ENCODE measurements around the gene RFXANK. TPM values are rescaled to one million over a fixed set of nuclear protein-coding genes. Genes with fewer than 3 reads are reported as not detected.

Gene RFXANK
- polyA plus RNA-seq, 1 donor = 62.1 TPM

DNA sequence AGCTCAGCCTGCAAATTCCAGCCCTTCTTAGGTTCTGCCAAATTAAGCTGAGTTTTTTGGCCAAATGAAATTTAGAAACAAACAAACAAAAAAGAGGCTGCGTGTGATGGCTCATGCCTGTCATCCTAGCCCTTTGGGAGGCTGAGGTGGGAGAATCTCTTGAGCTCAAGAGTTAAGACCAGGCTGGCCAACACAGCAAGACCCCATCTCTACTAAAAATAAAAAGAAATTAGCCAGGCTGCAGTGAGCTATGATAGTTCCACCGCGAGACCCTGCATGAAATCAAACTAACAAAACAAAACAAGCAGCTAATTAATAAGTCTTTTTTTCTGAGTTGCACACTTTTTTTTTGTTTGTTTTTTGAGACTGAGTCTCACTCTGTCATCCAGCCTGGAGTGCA, 37.6 kb downstream of the RFXANK start:
- DNase-seq = no peak

DNA sequence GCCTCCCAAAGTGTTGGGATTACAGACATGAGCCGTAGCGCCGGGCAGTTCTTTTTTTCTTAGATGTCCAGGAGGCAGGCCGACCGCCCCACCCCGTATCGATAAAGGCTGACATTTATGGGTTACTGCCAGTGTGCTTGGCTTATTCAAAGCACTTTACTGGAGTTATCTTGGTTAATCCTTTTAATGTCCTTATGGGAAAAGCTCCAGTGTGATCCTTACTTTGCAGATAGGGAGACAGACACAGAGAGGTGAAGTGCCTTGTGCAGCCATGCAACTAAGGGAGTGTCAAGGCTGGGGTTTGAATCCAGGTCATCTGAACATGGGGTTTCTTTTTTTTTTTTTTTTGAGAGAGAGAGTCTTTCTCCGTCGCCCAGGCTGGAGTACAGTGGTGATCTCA, 38.9 kb downstream of the RFXANK start:
- DNase-seq = no peak

DNA sequence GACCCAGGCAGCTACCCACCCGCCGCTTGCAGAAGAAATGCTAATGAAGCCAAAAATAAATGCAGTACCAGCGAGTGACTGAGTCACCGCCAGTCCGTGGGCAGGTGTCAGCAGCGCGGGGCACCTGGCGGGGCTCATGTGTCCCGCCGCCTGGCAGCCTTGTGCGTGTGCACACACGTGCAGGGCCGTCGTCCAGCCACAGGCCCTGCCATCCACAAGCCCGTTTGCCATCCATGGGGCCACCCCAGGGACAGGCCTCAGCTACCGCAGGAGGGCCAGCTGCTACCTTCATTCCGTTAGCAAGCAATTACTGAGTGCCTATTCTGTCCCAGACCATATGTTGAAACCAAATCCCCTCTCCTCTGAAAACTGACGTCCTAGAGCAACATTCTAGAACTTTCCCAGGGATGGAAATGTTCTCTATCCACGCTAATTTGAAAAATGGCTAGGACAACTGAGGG, 40.2 kb downstream of the RFXANK start:
- no peak for DNase-seq

DNA sequence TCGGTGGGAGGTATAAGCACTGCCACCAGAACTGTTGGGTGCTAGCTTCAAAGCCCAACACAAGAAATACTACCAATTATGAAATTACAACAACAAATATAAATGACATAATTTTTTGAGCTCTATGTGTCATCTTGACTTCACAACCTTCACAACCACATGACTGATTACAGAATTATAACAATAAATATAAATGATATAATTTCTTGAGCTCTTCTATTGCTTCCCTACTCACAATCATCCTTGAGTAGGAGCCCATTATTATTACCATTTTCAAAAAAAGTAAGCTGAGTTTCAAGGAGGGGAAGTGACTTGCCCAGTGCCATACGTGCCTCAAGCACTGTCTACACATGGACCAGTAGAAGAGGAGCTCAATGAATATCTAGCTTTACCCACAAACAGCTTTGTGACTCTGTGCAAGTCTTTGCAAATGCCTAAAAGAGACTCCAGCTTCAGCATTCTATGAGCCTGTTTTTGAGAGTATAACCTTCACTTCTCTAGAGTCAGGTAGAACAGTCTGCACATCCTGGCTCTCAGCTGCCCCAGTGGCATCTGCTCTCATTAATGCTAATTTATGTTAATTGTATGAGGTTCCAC, 42.3 kb downstream of the RFXANK start:
- DNase-seq = no peak

DNA sequence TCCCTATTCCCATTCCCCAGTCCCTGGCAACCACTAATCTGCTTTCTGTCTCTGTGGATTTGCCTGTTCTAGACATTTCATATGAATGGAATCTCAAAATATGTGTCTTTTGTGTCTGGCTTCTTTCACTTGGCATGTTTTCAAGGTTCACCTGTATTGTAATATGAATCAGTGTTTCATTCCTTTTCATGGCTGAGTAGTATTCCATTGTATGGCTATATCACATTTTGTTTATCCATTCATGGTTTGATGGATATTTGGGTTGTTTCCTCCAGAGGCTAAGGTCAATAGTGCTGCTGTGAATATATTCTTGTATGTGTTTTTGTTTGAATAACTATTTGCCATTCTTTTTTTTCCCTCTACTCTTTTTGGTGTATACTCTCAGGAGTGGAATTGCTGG, 44.1 kb downstream of the RFXANK start:
- no peak for DNase-seq

DNA sequence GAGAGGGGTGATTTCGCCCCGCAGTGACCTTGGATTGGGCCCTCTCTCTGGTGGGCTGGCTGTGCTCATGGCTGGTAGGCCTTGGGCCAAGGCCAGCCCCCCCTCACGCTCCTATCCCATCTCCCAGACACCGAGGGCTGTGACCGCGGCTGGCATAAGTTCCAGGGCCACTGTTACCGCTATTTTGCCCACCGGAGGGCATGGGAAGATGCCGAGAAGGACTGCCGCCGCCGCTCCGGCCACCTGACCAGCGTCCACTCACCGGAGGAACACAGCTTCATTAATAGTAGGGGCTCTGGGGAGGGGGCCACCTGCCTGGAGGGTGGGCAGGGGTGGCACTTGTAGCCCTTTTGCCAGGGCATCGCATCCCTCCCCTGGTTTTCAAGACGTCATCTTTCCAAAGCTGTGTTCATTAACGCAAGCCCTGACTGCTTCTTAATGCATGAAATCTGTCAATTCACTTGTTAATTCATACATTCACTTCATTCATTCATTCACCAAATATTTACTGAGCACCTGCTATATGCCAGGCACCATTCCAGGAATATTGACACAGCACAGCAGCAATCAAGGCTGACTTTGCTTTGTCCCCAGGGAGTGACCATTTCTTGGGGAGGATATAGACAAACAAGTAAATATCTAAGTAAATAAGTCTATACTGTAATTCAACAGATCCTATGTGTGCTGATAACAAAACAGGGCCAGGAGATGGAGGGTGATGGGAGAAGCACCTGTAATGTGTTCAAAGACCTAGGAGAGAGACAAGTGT, 46.3 kb downstream of the RFXANK start:
- no peak for DNase-seq

DNA sequence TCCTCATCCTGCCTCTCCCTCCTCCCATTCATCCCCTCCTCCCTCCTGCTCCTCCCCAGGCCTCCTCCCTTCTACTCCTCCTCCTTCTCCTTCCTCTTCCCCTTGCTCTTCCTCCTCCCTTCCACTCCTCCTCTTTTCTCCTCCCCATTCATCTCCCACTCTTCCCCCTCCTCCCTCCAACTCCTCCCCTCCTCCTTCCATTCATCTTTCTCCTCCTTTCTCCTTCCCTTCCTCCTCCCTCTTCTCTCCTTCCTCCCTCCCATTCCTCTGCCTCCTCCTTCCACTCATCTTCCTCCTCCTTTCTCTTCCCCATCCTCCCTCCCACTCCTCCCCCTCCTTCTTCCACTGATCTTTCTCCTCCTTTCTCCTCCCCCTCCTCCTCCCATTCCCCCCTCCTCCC, 47.6 kb downstream of the RFXANK start:
- DNase-seq = no peak

DNA sequence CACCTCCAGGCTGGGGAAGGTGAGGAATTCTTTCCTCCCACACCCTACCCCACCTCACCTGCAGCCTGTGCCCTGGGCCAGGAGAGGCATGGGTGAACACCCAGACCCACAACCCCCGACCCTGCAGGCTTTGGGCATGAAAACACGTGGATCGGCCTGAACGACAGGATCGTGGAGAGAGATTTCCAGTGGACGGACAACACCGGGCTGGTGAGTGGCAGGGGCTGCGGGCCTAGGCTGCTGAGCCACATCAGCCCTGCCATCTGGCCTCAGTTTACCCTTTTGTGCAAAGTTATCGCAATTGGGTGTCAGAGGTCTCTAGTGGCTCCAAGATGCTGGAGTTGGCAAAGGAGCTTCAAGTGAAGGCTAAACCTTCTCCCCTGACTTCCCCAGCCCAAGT, 48.4 kb downstream of the RFXANK start:
- DNase-seq = no peak

DNA sequence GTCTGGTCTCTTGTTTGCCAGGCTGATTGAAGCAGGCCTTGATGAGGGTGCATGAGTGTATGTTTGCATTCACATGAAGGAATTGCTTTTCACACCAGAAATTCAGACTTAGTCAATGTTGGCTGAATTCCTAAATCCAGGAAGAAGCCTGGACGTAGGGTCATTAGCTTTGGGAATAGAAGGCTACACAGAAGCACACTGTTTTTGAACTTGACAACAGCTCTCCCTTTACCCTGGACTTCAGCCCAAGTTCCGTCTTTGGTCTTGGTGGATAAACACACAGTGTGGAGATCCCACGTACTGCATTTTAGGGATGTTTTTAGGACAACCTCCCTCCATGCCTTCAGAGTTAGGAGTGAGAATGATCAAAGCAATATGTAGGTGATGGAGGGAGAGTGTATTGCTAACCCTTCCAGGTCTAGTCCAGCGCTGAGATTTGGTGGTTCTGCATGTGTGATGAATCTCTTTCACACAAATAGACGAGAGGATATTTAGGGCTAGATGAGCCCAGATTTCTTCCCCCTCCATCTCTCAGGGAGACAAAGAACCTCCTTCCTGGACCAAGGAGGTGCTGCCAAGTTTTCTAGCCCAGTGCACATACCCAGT, 58.2 kb downstream of the RFXANK start:
- DNase-seq = no peak

Other genes with a start within 250 kb of the RFXANK start
- gene SUGP2, start 158.7 kb upstream of the RFXANK start, polyA plus RNA-seq (ENCODE audit: insufficient read length) = 129 TPM
- gene ARMC6, start 158.7 kb upstream of the RFXANK start, polyA plus RNA-seq (ENCODE audit: insufficient read length) = 40.9 TPM
- gene SLC25A42, start 128.3 kb upstream of the RFXANK start, polyA plus RNA-seq (ENCODE audit: insufficient read length) = 20.0 TPM
- gene TMEM161A, start 53.8 kb upstream of the RFXANK start, polyA plus RNA-seq (ENCODE audit: insufficient read length) = 26.1 TPM
- 1.8 TPM for gene MEF2B, start 22.0 kb upstream of the RFXANK start, polyA plus RNA-seq (ENCODE audit: insufficient read length)
- 18.7 TPM for gene BORCS8, start 106 bp upstream of the RFXANK start, polyA plus RNA-seq (ENCODE audit: insufficient read length)
- gene NR2C2AP, start 11.2 kb downstream of the RFXANK start, polyA plus RNA-seq (ENCODE audit: insufficient read length) = 11.4 TPM
- 0.05 TPM for gene NCAN, start 19.7 kb downstream of the RFXANK start, polyA plus RNA-seq (ENCODE audit: insufficient read length)
- 3.4 TPM for gene TM6SF2, start 81.0 kb downstream of the RFXANK start, polyA plus RNA-seq (ENCODE audit: insufficient read length)
- 57.4 TPM for gene SUGP1, start 128.3 kb downstream of the RFXANK start, polyA plus RNA-seq (ENCODE audit: insufficient read length)
- 70.1 TPM for gene MAU2, start 128.6 kb downstream of the RFXANK start, polyA plus RNA-seq (ENCODE audit: insufficient read length)
- 43.1 TPM for gene GATAD2A, start 213.4 kb downstream of the RFXANK start, polyA plus RNA-seq (ENCODE audit: insufficient read length)